Ovary (tissue), 3 donors: ENCODE results near the gene PKD2.

Source experiments
- CTCF ChIP-seq, 3 donors: fragments of 450-650 bp in 2 of 3; fragments of 200-600 bp in 1 of 3; IDR thresholded peaks; one replicate each; pipeline versions ENCODE4 v1.5.1 to v1.8.0; 2016 to 2022; ENCODE audit warnings: antibody characterized with exemption in 3 of 3, mild to moderate bottlenecking in 1 of 3
- POLR2A ChIP-seq: fragments of 450-650 bp; IDR thresholded peaks from one replicate; pipeline ENCODE4 v1.6.1; 2017; ENCODE audit warnings: antibody characterized with exemption, mild to moderate bottlenecking, moderate library complexity
- donor health status: DM: no; HTN: no; CAD: no.

DNA sequence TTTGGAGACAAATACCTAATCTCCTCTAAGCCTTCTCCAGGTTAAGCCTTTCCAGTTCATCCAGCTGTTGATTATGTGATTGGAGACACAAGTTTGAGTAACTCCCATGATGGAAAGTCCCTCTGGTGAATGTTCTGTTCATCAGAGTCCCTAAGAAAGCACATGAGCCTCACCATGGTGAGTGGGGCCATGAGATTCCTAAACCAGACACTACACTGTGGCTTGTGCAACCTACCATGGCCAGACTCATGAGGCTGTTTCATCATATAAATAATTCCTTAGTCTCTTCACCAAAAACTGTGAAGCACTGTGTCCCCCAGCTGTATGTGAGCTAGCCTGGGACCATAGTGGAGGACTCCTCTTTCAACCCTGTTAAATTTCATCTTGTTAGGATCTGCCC is 14.4 kb downstream of the PKD2 start:
- no peak for TF ChIP-seq CTCF (IDR thresholded peaks at IDR 0.05)
- no peak for TF ChIP-seq POLR2A
